H4 (cell line): ENCODE results near the gene SCAPER. TPM values are rescaled to one million over a fixed set of nuclear protein-coding genes. Genes with fewer than 3 reads are reported as not detected.
"Not testable (repeated sequence)": the region's sequence is repeated elsewhere in the genome, so short reads cannot be mapped to it uniquely, and the experiment has no call there.

Experiments used
- DNase-seq: peaks from one replicate; pipeline ENCODE4 v3.0.0-alpha.2; 2015; ENCODE audit warnings: low spot score
- total RNA-seq: library from RNA; depleted of rRNA; stranded (reverse); fragments of >200 nt; shearing (Covaris generic); gene quantifications from 2 replicates; pipeline ENCODE4 v1.2.3, GENCODE V29; 2014

Gene SCAPER
- total RNA-seq, 1 experiment from 2014 or later = 10.0 TPM

GRCh38 chr15:76501726-76502125 is 403.4 kb downstream of the SCAPER start:
- no peak for DNase-seq

DNA sequence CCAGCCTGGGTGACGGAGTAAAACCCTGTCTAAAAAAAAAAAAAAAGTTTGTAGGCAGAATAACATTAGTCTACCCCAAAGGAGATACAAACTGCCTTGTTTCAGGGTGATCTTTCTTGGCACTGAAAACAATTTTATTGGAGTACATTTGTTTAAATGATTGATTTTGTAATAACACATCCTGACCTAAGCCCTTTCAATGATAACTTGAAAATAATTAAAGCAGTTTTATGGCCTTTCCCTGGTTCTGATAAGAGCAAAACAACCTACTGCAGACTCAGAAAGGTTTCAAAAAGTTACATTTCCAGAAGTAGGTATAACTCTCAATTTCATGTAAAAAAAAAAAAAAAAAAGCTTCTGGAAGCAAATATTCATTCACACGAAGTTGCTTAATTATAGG is 404.1 kb downstream of the SCAPER start:
- DNase-seq = no peak

DNA sequence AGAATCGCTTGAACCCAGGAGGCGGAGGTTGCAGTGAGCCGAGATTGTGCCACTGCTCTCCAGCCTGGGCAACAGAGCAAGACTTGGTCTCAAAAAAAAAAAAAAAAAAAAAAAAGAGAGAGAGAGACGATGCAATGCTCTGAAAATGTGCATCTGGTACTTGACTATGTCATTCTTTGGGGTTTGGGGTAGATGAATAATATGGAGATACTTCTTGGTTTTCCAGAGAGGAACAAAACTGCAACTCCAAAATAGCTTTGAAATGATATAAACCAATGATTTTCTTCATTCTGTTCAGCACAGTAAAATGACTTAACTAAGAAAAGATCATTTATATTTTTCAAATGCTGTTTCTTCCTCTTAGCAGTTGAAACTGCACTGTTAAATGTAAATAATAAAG is 409.7 kb downstream of the SCAPER start:
- DNase-seq = no peak

DNA sequence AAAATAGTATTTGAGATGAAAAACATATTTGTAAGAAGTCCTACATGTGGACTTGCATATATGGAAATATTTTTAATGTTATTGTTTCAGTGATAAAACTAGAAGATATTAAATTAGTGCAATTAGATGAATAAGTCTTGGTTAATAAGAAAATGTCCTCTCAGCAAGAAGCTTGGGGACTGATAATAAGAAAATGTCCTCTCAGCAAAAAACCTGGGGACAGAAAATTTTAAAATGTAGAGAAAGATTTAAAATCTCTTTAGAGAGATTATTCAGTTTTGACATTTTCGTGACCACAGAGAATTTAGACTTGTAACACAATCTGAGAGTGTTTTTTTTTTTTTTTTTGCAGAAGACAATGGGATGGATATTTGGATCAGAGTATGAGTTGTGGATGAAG is 412.6 kb downstream of the SCAPER start:
- no peak for DNase-seq

DNA sequence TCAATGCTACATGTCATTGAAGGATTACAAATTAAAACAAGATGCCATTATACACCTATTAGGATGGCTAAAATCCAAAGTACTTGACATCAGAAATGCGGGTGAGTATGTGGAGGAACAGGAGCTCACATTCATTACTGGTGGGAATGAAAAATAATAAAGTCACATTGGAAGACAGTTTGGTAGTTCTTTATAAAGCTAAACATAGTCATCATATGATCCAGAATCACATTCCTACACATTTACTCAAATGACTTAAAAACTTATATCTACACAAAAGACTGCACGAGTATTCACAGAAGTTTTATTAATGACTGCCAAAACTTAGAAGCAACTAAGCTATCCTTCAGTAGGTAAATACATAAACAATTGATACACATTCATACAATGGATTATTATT is 421.4 kb downstream of the SCAPER start:
- DNase-seq = no peak

DNA sequence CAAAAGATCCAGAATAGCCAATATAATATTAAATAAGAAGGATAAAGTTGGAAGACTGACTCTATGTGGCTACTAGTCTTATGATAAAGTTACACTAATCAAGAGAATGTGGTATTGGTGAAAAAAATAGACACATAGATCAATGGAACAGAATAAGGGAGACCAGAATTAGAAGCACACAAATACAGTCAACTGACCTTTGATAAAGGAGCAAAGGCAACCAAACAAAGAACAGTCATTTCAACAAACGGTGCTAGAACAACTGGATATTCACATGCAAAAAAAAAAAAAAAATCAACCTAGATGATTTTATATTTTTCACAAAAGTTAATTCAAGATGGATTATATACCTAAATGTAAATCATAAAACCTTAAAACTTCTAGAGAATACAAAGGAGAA is 422.1 kb downstream of the SCAPER start:
- DNase-seq = no peak

DNA sequence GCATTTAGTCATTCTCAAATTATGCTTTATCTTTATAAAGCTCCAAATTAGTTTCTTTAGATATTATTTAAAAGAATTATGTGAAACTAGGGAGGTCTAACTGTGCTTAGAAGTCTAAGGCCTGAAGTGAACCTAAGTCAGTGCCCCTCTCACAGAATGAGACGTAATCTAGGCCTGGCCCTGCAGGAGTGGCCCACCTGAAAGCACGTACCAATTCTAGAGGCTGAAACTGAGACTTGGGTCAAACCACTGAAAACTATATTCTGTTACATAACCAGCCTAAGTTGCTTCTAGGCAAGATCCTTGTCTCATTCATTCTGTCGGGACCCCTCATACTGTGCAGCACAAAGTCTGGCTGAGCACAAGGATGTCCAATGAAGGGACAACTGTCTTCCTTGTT is 424.9 kb downstream of the SCAPER start:
- no peak for DNase-seq

DNA sequence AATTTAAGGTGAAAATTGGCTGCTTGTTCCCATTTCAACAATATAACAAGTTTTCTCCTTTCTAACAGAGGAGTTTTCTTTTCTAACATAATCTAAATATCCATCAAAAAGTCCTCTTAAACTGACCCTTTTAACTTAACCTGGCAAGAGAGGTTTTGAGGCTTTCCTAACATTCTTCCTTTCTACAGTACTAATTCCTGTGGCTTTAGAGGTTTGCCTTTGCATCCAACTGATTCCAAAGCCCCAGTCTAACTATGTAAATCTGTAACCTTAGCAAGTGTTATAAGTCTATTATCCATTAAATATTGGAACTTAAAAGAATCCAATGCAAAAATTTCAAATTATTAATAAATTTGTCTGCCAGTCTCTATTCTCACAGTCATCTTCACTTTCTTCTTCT is 434.4 kb downstream of the SCAPER start:
- DNase-seq = peak; percentile 13

- no peak for DNase-seq
These were observed 436.4 kb downstream of the SCAPER start for GRCh38 chr15:76468722-76469121.

DNA sequence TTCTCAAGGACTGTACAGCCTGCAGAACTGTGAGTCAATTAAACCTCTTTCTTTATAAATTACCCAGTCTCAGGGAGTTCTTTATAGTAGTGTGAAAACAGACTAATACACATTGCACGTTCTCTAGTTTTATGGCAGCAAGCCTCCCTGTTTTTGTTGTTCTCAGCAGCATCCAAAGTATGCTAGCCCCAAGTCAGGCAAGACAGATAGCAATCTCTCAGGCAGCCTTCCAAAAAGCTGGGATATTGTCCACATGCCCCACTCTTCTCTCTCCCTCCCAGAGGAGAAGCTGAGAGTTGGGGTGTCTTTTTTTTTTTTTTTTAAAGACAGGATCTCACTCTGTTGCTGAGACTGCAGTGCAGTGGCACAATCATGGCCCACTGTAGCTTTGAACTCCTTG is 438.0 kb downstream of the SCAPER start:
- no peak for DNase-seq

GRCh38 chr15:76465728-76466127 is 439.4 kb downstream of the SCAPER start:
- no peak for DNase-seq

GRCh38 chr15:76464247-76464646 is 440.9 kb downstream of the SCAPER start:
- DNase-seq = no peak

DNA sequence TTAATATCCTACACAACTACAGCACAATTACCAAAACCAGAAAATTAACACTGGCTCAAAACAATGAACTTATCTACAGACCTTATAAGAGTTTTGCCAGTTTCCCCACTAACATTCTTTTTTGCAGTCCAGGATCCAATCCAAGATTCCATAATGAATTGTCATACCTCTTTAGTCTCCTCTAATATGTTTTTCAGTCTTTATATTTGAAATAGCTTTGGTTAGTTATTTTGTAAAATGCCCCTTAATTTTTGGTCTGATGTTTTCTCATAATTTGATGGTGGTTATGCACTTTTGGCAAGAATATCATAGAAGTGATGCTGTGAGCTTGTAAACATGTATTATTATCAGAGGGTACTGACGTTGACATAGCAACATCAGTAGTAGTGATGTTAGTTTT is 444.3 kb downstream of the SCAPER start:
- DNase-seq = no peak

DNA sequence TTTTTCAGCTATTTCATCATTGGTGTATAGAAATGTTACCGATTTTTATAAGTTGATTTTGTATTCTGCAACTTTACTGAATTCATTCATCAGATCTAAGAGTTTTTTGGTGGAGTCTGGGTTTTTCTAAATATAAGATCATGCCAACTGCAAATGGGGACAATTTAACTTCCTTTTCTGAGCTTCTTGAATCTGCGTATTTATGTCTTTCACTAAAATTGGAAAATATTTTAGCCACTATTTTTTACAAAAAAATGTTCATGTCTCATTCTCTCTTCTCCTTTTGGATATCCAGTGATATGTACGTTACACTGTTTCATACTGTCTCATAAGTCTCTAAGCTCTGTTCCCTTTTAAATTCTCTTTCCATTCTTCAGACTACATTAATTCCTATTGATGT is 444.8 kb downstream of the SCAPER start:
- no peak for DNase-seq

DNA sequence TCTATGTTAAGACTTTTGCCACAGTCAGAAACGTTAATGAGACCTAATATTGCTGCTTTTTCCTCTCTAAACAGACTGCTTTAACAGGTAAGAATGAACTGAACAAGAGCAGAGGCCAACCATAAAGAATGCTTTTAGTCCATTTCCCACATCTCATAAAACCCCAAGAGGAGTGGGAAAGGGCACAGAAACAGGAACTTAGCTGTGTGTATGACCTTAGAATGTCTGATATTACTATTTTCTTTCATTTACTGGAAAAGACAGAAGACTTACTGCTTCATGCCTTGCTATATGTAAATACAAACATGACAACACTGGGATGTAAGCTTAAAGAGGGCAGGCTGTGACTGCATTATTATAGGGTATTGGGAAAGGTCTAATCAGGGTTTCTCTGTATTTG is 453.6 kb downstream of the SCAPER start:
- no peak for DNase-seq

- no peak for DNase-seq
These were observed 455.7 kb downstream of the SCAPER start for GRCh38 chr15:76449455-76449854.

DNA sequence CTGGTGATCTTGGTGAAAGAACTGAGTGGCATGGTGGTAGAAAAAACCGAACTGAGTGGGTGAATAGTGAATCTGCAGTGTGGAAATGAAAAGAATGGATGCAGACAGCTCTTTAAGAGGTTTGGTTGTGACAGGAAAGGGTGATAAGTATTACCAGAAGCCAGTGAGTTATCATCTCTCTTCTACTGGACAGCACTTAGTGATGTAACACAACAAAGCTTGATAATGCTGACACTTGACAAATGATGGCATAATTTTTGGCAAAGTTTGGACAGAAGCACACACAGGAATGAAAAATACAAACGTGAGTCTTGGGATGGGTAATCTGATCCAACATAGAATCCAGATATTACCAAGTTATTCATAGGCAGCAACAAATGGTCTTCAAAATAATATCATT is 456.4 kb downstream of the SCAPER start:
- DNase-seq = no peak

- DNase-seq = no peak
These were observed 457.3 kb downstream of the SCAPER start for GRCh38 chr15:76447728-76448441.

DNA sequence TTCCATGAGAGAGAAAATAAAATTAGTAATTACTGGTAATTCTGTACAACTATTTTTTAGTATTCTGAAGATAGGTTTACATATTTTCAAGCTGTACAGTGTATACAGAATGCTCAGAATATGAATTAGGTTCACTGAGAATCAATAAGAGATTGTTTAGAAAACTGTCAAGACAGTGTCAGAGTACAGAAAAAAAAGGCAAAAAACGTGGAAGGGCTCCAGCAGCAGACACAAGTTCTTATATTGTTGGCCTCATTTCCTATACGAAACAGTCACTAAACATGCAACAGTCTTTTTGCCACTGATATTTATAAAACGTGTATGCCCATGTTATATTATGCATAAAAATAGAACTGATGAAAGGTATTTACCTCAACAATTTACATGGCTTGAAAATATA is 464.7 kb downstream of the SCAPER start:
- DNase-seq = no peak

DNA sequence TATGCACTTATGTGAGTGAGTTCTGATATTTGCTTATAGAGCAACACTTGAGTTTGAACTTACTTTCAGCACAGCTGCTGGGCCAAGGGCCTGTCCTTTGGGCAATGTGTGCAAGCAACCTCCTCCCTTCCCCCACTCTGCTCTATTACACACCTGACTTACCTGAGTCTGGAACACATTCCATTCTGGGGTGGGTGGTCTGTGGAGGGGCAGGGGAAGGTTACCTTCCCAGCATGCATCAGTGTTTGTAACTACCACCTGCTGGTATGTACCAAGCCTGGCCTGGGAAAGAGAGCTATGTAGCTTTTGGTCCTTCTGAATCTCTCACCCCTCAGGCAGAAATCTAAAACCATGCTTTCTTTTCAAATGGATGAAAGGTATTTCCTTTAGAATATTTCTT is 465.6 kb downstream of the SCAPER start:
- DNase-seq = no peak

- no peak for DNase-seq
These were observed 471.2 kb downstream of the SCAPER start for GRCh38 chr15:76433798-76434400.

GRCh38 chr15:76433036-76433435 is 472.1 kb downstream of the SCAPER start:
- not testable (repeated sequence) for DNase-seq

DNA sequence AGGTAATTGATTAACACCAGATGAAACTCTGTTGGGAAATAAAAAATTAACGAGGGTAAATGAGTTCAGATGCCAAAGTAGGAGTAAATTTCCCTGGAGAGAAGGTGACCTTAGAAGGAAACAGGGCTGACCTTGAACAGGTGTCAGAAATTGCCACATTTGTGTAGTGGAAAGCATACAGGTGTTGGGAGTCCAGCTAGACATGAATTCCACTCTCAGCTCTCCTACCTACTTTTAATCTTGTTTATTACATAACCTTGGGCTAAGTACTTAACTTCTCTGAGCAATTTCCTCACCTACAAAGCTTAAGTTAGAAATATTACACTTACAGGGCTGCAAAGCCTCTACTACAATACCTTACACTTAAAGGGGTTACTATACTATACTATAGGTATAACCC is 472.5 kb downstream of the SCAPER start:
- no peak for DNase-seq

- DNase-seq = no peak
These were observed 473.2 kb downstream of the SCAPER start for GRCh38 chr15:76431971-76432370.
